GM21526 (cell line): ENCODE results near the gene ARL16.
A peak's percentile ranks its signal among the peaks of the same experiment; 100 is the strongest.

Source experiments
- ATAC-seq: cut with Tn5 transposase; IDR thresholded peaks from one replicate; pipeline ENCODE4 v1.9.1; 2021; ENCODE audit warnings: moderate library complexity; ENCODE audit not compliant: unreplicated experiment, low FRiP score

The ARL16 gene

GRCh38 chr17:81648013-81648706 lies 35.4 kb downstream of the ARL16 start:
- ATAC-seq: no peak

GRCh38 chr17:81647640-81648012 lies 36.0 kb downstream of the ARL16 start:
- no peak for ATAC-seq

DNA sequence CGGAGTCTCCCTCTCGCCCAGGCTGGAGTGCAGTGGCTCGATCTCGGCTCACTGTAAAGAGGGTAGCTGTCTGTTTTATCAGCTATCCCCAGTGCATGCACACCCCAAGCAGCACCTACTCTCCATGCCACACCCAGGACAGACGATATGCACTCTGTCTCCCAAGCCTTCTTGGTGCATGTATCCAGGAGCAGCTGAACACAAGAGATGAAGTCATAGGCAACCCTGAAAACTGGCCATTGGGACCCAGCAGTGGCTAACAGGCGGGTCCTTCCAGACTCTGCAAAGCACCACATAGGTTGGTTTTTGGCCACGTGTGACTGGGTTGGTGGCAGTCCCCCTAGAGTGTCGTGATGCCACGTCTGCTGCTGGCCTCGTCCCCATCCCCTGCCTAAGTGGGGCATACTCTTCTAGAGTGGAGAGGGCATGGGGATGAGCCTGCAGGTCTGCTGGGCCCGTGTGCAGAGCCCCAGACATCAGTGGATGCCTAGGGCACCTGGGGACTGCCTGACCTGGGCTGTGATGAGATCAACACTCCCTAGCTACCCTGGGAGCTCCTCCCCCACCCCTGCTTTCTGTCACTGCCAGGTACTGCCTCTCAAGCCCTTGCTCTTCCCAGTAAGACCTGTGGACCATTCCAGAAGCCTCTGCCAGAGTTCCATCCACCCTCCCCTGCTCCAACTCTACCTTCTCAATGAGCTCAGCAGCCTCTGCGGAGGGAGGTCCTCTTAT lies 36.6 kb downstream of the ARL16 start:
- ATAC-seq: no peak

GRCh38 chr17:81644976-81645952 lies 38.3 kb downstream of the ARL16 start:
- ATAC-seq: no peak

- ATAC-seq: no peak
These were observed 39.1 kb downstream of the ARL16 start for GRCh38 chr17:81644496-81644895.

DNA sequence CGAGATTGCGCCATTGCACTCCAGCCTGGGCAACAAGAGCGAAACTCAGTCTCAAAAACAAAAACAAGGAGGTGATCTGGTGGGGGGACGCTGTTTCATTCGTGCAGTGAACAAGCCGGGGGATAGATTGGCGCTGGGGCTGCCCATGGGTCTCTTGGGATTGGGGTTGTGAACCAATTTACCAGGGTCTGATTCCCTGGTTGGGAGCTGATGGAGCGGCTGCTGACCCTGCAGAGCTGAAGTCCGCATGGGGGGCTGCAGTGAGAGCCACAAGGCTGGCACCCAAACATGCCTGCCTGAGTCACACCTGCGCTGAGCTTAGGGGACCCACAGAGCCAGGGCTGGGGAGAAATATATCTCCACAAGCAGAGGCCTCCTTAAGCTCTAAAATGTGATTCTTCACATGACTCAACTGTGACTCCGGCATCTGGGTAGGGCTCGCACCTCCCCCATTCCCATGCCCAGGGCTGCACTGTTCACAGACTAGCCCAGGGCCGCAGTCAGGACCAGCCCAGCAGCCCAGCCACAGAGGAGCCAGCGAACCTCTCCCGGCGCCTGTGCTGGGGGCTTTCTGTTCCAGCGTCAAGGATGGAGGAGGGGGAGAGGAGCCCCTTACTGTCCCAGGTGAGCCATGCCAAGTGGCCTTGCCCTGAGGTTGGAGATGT lies 41.6 kb downstream of the ARL16 start:
- no peak for ATAC-seq

DNA sequence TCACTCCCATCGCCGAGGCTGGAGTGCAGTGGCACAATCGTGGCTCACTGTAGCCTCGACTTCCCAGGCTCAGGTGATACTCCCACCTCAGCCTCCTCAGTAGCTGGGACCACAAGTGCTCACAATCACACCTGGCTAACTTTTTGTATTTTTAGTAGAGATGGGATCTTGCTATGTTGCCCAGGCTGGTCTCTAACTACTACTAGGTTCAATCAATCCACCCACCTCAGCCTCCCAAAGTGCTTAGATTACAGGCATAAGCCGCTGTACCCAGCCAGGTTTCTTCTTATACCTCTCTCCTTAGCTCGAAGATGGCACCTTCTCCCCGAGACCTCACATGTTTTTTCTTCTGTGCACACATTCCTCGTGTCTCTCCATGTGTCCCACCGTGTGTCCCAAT lies 43.6 kb downstream of the ARL16 start:
- no peak for ATAC-seq

GRCh38 chr17:81638683-81639082 lies 44.9 kb downstream of the ARL16 start:
- no peak for ATAC-seq

- peak; percentile 67 for ATAC-seq
These were observed 46.9 kb downstream of the ARL16 start, which contains the start of the genes NPLOC4 and TSPAN10 for GRCh38 chr17:81636505-81637288. NPLOC4 (minus strand) TSS chr17:81637112; CDS start chr17:81636930, 182 bp downstream. TSPAN10 (plus strand) TSS chr17:81637196; CDS start chr17:81642413, 5,217 bp downstream.

DNA sequence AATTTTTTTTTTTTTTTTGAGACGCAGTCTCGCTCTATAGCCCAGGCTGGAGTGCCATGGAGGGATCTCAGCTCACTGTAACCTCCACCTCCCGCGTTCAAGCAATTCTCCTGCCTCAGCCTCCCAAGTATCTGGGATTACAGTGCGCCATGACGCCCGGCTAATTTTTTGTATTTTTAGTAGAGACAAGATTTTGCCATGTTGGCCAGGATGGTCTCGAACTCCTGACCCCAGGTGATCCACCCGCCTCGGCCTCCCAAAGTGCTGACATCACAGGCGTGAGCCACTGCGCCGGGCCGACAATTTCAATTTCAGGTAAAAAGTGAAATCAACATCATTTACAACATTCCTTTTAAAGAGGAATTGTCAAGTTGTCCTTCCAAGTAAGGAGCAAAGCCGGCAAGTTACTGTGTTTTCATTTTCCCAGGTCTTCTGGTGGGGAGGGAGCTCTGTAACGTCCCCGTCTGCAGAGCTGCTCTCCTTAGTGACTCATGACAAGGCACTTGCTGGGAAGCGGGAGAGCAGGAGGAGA lies 47.6 kb downstream of the ARL16 start:
- ATAC-seq: peak; percentile 12

DNA sequence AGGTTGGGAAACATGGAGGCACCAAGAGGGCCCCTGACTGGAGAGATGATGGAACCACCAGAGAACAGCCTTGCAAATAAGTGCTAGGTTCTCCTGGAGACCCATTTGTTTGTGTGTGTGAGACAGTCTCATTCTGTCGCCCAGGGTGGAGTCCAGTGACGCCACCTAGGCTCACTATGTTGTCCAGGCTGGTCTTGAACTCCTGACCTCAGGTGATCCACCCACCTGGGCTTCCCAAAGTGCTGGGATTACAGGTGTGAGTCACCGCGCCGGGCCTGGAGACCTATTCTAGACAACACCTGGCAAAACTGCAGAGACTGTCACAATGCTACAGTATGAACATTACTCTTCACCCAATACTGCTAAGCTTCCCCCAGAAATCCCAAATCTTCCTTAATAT lies 48.2 kb downstream of the ARL16 start:
- ATAC-seq: no peak

DNA sequence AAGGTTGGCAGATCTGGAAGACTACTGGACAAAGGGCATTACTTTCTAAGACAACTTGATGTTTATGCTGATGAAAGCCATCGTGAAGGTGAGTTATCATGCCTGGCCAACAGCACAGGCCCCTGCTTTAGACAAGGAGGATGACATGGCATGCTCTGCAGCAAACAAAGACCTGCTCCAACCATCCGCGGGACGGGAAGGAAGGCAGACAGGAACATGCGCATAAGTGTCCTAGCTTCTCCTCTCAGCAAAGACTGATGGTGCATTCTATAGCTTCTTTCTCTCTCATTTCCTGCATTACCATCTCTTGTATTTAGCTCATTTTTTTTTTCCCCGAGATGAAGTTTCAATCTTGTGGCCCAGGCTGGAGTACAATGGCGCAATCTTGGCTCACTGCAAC lies 52.1 kb downstream of the ARL16 start:
- no peak for ATAC-seq
